Keratinocyte (primary cell): ENCODE results near the gene TENT4B.

Experiments
- EZH2 ChIP-seq: IDR thresholded peaks from one replicate; pipeline ENCODE4 v1.6.1; 2012; ENCODE audit warnings: inconsistent platforms, mild to moderate bottlenecking, low read length, moderate library complexity
- TF ChIP-seq, protein P1 (sequence below), 3 experiments: IDR thresholded peaks in 1 of 3; conservative IDR thresholded peaks in 1 of 3; optimal IDR thresholded peaks in 1 of 3; 2 replicates in 2 of 3; 3 replicates in 1 of 3; pipeline versions ENCODE3 to v1.5.1; 2011; ENCODE audit warnings: low read length in 3 of 3, mild to moderate bottlenecking in 3 of 3, moderate library complexity in 2 of 3, control low read depth in 1 of 3, inconsistent platforms in 1 of 3; ENCODE audit not compliant: insufficient read depth in 2 of 3; ENCODE audit errors: extremely low read depth in 1 of 3

DNA sequence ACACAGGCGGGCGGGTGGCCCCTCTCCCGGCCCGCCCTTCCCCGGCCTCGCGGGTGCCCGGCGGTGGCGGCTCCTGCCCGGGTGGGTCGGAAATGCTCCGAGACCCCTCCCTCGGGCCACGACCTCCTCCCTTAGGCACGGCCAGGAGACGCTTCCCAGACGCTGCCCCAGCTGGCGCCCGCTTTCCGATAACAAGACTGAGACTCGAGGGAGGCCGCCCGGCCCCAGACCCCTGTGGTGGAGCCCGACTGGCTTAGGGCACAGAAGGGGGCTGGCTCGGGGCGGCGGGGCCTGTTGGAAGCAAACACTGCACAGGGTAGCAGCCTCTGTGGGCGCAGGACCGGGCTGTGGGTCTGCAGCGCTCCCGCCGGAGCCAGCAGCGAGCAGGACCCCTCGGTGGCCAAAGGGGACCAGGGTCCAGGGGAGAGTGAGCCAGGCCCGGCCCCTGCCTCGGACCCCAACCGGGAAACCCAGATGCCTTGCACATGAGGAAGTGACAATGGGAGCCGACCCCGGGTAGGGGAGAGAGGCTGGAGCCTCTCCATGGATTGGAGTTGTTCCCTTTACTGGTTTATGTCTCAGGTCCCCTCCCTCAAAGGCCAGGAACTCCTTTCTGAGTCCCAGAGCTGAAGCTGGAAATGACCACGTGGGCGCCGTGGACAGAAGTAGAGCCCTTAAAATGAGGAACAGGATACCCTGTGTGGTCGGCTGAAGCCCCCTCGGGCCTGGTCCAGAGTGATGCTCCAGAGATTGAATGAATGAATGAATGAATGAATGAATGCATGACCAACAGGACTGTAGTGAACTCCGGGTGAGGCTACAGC, 93.4 kb downstream of the TENT4B start:
- TF ChIP-seq, protein P1, sequence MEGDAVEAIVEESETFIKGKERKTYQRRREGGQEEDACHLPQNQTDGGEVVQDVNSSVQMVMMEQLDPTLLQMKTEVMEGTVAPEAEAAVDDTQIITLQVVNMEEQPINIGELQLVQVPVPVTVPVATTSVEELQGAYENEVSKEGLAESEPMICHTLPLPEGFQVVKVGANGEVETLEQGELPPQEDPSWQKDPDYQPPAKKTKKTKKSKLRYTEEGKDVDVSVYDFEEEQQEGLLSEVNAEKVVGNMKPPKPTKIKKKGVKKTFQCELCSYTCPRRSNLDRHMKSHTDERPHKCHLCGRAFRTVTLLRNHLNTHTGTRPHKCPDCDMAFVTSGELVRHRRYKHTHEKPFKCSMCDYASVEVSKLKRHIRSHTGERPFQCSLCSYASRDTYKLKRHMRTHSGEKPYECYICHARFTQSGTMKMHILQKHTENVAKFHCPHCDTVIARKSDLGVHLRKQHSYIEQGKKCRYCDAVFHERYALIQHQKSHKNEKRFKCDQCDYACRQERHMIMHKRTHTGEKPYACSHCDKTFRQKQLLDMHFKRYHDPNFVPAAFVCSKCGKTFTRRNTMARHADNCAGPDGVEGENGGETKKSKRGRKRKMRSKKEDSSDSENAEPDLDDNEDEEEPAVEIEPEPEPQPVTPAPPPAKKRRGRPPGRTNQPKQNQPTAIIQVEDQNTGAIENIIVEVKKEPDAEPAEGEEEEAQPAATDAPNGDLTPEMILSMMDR (optimal IDR thresholded peaks at IDR 0.05 in 1 of 3, IDR thresholded peaks at IDR 0.05 in 1 of 3, conservative IDR thresholded peaks at IDR 0.05 in 1 of 3; ENCODE audit: extremely low read depth in 1 of 3, insufficient read depth in 2 of 3, low read length in 3 of 3), result no peak
- no peak for TF ChIP-seq EZH2
